Mesenteric fat pad (tissue), 1 donor: ENCODE measurements around the gene HOXC10. TPM values are rescaled to one million over a fixed set of nuclear protein-coding genes. Genes with fewer than 3 reads are reported as not detected.

Experiments
- DNase-seq: peaks from one replicate; pipeline ENCODE4 v3.0.0-alpha.2; 2020; ENCODE audit warnings: low spot score
- long read RNA-seq: library from polyadenylated mRNA; unstranded; transcript quantifications from one replicate; pipeline ENCODE4 v2.0.0, GENCODE V29; 2020
- total RNA-seq: library from RNA; stranded (reverse); fragmentation: NEBNext Ultra II Directional; extraction: Animal tissue kit (Norgen Biotek cat#: 25700); gene quantifications from one replicate; pipeline ENCODE4 v1.2.1, GENCODE V29; 2021
- donor health status: DM: yes; HTN: yes; CAD: no.

Gene HOXC10
- 0.16 TPM for total RNA-seq
- long read RNA-seq: 0 reads

GRCh38 chr12:53984901-53985691 lies at the start of gene HOXC10:
TSS of gene HOXC10 (plus strand) at chr12:53985146. CDS start at chr12:53985260, 114 bp downstream.
- DNase-seq: no peak

GRCh38 chr12:53935383-53936341 lies 49.3 kb upstream of the HOXC10 start:
- no peak for DNase-seq

- no peak for DNase-seq
These were observed 47.8 kb upstream of the HOXC10 start for GRCh38 chr12:53937099-53937498.

- no peak for DNase-seq
These were observed 47.2 kb upstream of the HOXC10 start for GRCh38 chr12:53937596-53938325.

- DNase-seq: no peak
These were observed 46.4 kb upstream of the HOXC10 start, which contains the start of gene HOXC13 for GRCh38 chr12:53938326-53939140. TSS of gene HOXC13 (plus strand) at chr12:53938831. CDS start at chr12:53938907, 76 bp downstream.

GRCh38 chr12:53939141-53940108 lies 45.5 kb upstream of the HOXC10 start:
- no peak for DNase-seq

- DNase-seq: no peak
These were observed 44.4 kb upstream of the HOXC10 start for GRCh38 chr12:53940443-53941014.

- no peak for DNase-seq
These were observed 43.8 kb upstream of the HOXC10 start for GRCh38 chr12:53941187-53941586.

- no peak for DNase-seq
These were observed 43.2 kb upstream of the HOXC10 start for GRCh38 chr12:53941750-53942149.

- DNase-seq: no peak
These were observed 42.4 kb upstream of the HOXC10 start for GRCh38 chr12:53942467-53942997.

GRCh38 chr12:53944209-53944608 lies 40.7 kb upstream of the HOXC10 start:
- DNase-seq: no peak

GRCh38 chr12:53944907-53945847 lies 39.8 kb upstream of the HOXC10 start:
- no peak for DNase-seq

- no peak for DNase-seq
These were observed 37.2 kb upstream of the HOXC10 start for GRCh38 chr12:53947743-53948142.

GRCh38 chr12:53948650-53949593 lies 36.0 kb upstream of the HOXC10 start:
- DNase-seq: no peak

GRCh38 chr12:53949631-53950436 lies 35.1 kb upstream of the HOXC10 start:
- no peak for DNase-seq

GRCh38 chr12:53950437-53950773 lies 34.5 kb upstream of the HOXC10 start:
- no peak for DNase-seq
